Hepatocyte (in vitro differentiated cells): Measurements from ENCODE around the gene SETX. TPM values are rescaled to one million over a fixed set of nuclear protein-coding genes. Genes with fewer than 3 reads are reported as not detected.

Experiments used
- DNase-seq: peaks from one replicate; pipeline ENCODE4 v3.0.0-alpha.2; 2016; ENCODE audit warnings: low spot score
- H2AFZ ChIP-seq: fragments of 200-600 bp; sonication (generic); 2 replicates; pipeline ENCODE4 v1.6.0; 2016; ENCODE audit warnings: antibody characterized with exemption, mild to moderate bottlenecking
- H3K27ac ChIP-seq: fragments of 200-600 bp; sonication (generic); 2 replicates; pipeline ENCODE4 v1.5.1; 2016; ENCODE audit warnings: mild to moderate bottlenecking
- H3K27me3 ChIP-seq: fragments of 200-600 bp; sonication (generic); 2 replicates; pipeline ENCODE4 v1.6.1; 2016
- H3K36me3 ChIP-seq: fragments of 200-600 bp; sonication (generic); replicated peaks from 2 replicates; pipeline ENCODE4 v1.5.1; 2016; ENCODE audit warnings: low read depth; ENCODE audit not compliant: insufficient read depth
- H3K4me1 ChIP-seq: fragments of 200-600 bp; sonication (generic); 2 replicates; pipeline ENCODE4 v1.5.1; 2016; ENCODE audit warnings: mild to moderate bottlenecking, moderate library complexity; ENCODE audit not compliant: insufficient read depth
- H3K4me2 ChIP-seq: fragments of 200-600 bp; sonication (generic); 2 replicates; pipeline ENCODE4 v1.6.0; 2016
- H3K4me3 ChIP-seq: fragments of 200-600 bp; sonication (generic); 2 replicates; pipeline ENCODE4 v1.5.1; 2016; ENCODE audit warnings: mild to moderate bottlenecking
- H3K79me2 ChIP-seq: fragments of 200-600 bp; sonication (generic); 2 replicates; pipeline ENCODE4 v1.6.0; 2017; ENCODE audit warnings: mild to moderate bottlenecking
- H3K9me2 ChIP-seq: fragments of 200-600 bp; sonication (generic); replicated peaks from 2 replicates; pipeline ENCODE4 v1.6.0; 2017; ENCODE audit warnings: mild to moderate bottlenecking; ENCODE audit not compliant: insufficient read depth
- H3K9me3 ChIP-seq: fragments of 200-600 bp; sonication (generic); 2 replicates; pipeline ENCODE4 v1.5.1; 2016; ENCODE audit warnings: low read depth, mild to moderate bottlenecking
- H4K20me1 ChIP-seq: fragments of 200-600 bp; sonication (generic); 2 replicates; pipeline ENCODE4 v1.6.0; 2016; ENCODE audit warnings: mild to moderate bottlenecking; ENCODE audit not compliant: insufficient read depth, poor library complexity, severe bottlenecking
- EZH2 ChIP-seq: fragments of 200-600 bp; sonication (generic); IDR thresholded peaks from 2 replicates; pipeline ENCODE4 v1.6.1; 2016; ENCODE audit warnings: antibody characterized with exemption, mild to moderate bottlenecking, borderline replicate concordance
- EZH2phosphoT487 ChIP-seq: fragments of 200-600 bp; sonication (generic); IDR thresholded peaks from one replicate; pipeline ENCODE4 v1.6.1; 2018; ENCODE audit warnings: antibody characterized with exemption, mild to moderate bottlenecking, low read depth, moderate library complexity; ENCODE audit not compliant: unreplicated experiment, severe bottlenecking
- WGBS: methylation state at CpG from one replicate; pipeline ENCODE4 v1.1.6; 2016; ENCODE audit warnings: low lambda C conversion rate; ENCODE audit errors: missing lambda C conversion rate; 5-methylcytosine and 5-hydroxymethylcytosine counted together
- polyA plus RNA-seq: library from polyadenylated mRNA; unstranded; fragments of >200 nt; fragmentation: Nextera tagmentation; extraction: Ambion mirVana; gene quantifications from 2 replicates; pipeline ENCODE4 v1.2.1, GENCODE V29; 2016
- total RNA-seq: library from RNA; depleted of rRNA; stranded (reverse); fragments of >200 nt; gene quantifications from 2 replicates; pipeline ENCODE4 v1.2.3, GENCODE V29; 2014
- TF ChIP-seq, protein P1 (sequence below): fragments of 200-600 bp; sonication (generic); IDR thresholded peaks from 2 replicates; pipeline ENCODE4 v1.5.1; 2016; ENCODE audit warnings: antibody characterized with exemption, mild to moderate bottlenecking; ENCODE audit not compliant: poor library complexity

SETX gene
- total and polyA plus RNA-seq, 2 experiments from 2014 or later, result 12.0 to 61.0 TPM

DNA sequence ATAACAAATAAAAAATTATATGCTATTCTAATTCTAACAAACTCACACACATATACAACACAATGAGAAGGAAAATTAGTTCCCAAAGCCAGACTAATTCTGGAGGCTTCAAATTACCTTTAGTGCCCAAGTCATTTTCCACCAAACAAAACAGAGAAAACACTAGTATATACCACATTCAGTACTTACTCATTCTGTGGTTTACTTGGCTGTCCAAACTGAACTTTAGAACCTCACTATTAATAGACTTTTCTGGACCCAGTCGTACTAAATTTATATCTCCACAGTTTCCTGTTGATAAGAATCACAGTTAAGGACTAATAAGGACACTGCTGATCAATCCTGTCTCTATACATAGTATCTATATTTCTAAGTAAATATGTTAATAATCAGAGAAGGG lies 66.4 kb downstream of the SETX start:
- Histone ChIP-seq H3K9me3 (no peaks in the 10 kb centered on the region), H3K27me3 (no peaks in the 10 kb centered on the region), H3K79me2 (peaks cover 9% of the 10 kb centered on the region), H3K4me2 (peak overlapping the region; percentile 7), H3K4me3 (no peak overlapping the region), H3K9me2 (no peaks in the 10 kb centered on the region), H3K36me3 (no peaks in the 10 kb centered on the region), H4K20me1 (peaks cover 7% of the 10 kb centered on the region), H2AFZ (no peak overlapping the region), H3K4me1 (peaks cover 26% of the 10 kb centered on the region), H3K27ac (peak overlapping the region; percentile 67)
- 18% methylated on average over 1 of the region's 1 CpG for WGBS
- TF ChIP-seq EZH2phosphoT487 (no peak), EZH2 (no peak)
- TF ChIP-seq, protein P1, sequence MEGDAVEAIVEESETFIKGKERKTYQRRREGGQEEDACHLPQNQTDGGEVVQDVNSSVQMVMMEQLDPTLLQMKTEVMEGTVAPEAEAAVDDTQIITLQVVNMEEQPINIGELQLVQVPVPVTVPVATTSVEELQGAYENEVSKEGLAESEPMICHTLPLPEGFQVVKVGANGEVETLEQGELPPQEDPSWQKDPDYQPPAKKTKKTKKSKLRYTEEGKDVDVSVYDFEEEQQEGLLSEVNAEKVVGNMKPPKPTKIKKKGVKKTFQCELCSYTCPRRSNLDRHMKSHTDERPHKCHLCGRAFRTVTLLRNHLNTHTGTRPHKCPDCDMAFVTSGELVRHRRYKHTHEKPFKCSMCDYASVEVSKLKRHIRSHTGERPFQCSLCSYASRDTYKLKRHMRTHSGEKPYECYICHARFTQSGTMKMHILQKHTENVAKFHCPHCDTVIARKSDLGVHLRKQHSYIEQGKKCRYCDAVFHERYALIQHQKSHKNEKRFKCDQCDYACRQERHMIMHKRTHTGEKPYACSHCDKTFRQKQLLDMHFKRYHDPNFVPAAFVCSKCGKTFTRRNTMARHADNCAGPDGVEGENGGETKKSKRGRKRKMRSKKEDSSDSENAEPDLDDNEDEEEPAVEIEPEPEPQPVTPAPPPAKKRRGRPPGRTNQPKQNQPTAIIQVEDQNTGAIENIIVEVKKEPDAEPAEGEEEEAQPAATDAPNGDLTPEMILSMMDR, result no peak
- no peak for DNase-seq

DNA sequence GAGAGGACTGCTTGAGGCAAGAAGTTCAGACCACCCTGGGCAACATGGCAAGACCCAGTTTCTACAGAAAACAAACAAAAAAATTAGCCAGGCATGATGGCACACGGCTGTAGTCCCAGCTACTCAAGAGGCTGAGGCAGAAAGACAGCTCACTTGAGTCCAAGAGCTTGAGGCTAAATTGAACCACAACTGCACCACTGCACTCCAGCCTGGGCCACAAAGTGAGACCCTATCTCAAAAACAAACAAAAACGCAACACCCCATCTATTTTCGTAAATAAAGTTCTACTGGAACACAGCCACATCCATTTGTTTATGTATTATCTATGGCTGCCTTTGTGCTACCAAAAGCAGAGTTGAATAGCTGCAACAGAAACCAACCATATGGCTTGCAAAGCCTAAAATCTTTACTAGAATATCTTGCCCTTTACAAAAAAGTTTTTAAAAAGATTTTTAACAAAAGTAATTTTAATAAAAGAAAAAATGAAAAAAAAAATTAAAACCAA lies 67.5 kb downstream of the SETX start:
- H4K20me1 ChIP-seq, result peaks cover 7% of the 10 kb centered on the region
- TF ChIP-seq, protein P1, result no peak
- TF ChIP-seq EZH2, result no peak
- no peak for TF ChIP-seq EZH2phosphoT487
- no peaks in the 10 kb centered on the region for H3K27me3 ChIP-seq

DNA sequence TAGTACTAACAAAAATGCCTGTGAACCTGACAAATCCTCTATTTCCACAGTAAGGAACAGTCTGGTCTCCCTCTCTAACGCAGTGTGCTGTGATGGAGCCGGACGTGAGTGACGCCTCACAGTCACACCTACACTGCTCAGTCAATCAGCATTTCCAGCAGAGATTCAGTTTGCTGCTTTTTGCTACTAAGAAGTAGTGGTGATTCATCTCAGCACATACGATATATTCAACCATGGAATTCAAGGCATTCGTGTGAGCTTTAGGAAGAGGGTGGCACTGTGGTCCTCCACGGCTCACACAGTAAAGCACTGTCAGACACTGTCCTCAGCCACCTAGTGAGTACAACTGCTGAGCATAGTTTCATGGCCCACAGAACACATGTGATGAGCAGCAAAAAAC lies 70.9 kb downstream of the SETX start:
- H2AFZ ChIP-seq, result no peak overlapping the region
- TF ChIP-seq EZH2 (no peak), EZH2phosphoT487 (no peak)
- TF ChIP-seq, protein P1, result no peak
- no peak overlapping the region for H3K27ac ChIP-seq
- no peaks in the 10 kb centered on the region for H4K20me1 ChIP-seq
- H3K79me2 ChIP-seq, result peaks cover 3% of the 10 kb centered on the region
- peaks cover 15% of the 10 kb centered on the region for H3K4me1 ChIP-seq
- 86% methylated on average over 7 of the region's 7 CpGs for WGBS
- no peaks in the 10 kb centered on the region for H3K9me3 ChIP-seq
- no peaks in the 10 kb centered on the region for H3K9me2 ChIP-seq
- H3K27me3 ChIP-seq, result no peaks in the 10 kb centered on the region
- no peak for DNase-seq
- no peaks in the 10 kb centered on the region for H3K36me3 ChIP-seq
- no peak overlapping the region for H3K4me3 ChIP-seq
- H3K4me2 ChIP-seq, result no peak overlapping the region

More for the DNA sequence above, 67.5 kb downstream of the SETX start:
- H3K4me1 ChIP-seq, result peaks cover 26% of the 10 kb centered on the region
- H3K79me2 ChIP-seq, result peaks cover 9% of the 10 kb centered on the region
- no peaks in the 10 kb centered on the region for H3K36me3 ChIP-seq
- H3K4me2 ChIP-seq, result no peak overlapping the region
- H3K4me3 ChIP-seq, result no peak overlapping the region
- no peak overlapping the region for H2AFZ ChIP-seq
- no peak overlapping the region for H3K27ac ChIP-seq
- no peaks in the 10 kb centered on the region for H3K9me2 ChIP-seq
- WGBS, result 76% methylated on average over 3 of the region's 3 CpGs
- H3K9me3 ChIP-seq, result no peaks in the 10 kb centered on the region
- no peak for DNase-seq

DNA sequence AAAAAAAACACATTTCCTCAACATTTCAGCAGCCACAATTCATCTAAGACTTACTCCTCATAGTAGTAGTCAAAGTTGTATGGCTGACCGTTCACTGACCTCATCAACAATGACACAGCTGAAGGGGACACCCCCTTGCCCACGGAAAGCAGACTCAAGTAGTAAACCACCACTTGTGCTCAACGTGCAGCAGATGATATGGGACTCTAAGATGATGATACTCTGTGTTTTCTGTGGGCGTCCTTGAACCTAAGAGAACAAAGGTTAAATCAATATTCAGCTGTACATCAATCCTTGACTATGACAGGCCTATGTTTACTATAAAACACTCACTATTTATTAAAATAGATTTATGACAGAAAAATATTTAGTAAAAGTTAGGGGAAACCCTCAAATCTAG lies 71.6 kb downstream of the SETX start:
- WGBS, result 86% methylated on average over 4 of the region's 4 CpGs
- H4K20me1 ChIP-seq, result no peaks in the 10 kb centered on the region
- no peak overlapping the region for H3K4me2 ChIP-seq
- no peak for DNase-seq
- H3K79me2 ChIP-seq, result peaks cover 3% of the 10 kb centered on the region
- H3K27me3 ChIP-seq, result no peaks in the 10 kb centered on the region
- H3K36me3 ChIP-seq, result no peaks in the 10 kb centered on the region
- no peak for TF ChIP-seq EZH2
- TF ChIP-seq, protein P1, result no peak
- TF ChIP-seq EZH2phosphoT487, result no peak
- no peaks in the 10 kb centered on the region for H3K9me3 ChIP-seq
- no peak overlapping the region for H3K27ac ChIP-seq
- peaks cover 10% of the 10 kb centered on the region for H3K4me1 ChIP-seq
- H2AFZ ChIP-seq, result no peak overlapping the region
- no peak overlapping the region for H3K4me3 ChIP-seq
- no peaks in the 10 kb centered on the region for H3K9me2 ChIP-seq
